Measurements from ENCODE around the gene MACROD2.

Gene MACROD2

DNA sequence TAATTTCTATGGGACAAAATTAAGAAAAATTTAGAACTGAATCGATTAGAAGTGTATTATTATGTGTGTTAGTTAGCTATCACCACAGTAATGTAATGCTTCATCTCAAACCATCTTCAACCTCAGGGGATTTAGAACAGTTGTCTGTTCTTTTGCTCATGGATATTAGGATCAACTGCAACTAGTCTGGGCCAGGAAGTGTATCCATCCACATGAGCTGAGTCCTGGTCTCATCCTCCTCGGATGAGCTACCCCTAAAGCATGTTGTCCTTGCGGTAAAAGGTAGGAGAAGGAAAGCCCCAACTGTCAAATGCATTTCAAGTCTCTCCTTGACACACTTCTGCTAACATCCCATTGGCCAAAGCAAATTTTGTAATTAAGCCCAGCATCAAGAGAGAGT lies 2040.3 kb downstream of the MACROD2 start:
- FAIRE-seq (no peak), DNase-seq (ENCODE audit: extremely low spot score, insufficient read length, low read depth) (no peak)

DNA sequence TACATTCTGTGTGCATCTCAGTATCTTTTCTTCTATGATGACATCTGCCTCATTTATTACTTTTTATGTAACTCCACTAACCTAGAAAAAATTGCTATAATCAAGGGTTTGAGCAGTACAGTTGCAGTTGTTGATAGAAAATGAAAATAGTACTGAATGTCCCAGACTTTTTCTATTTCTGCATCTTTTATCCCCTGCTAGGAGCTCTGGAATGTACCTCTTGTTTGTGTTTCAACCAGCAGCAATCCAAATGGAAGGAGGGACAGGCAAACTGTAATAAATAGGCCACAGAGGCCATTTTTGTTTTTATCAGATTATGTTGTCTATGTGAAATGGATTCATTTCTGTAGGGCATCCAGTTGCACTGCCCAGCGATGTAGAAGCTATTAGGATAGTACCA lies 2041.0 kb downstream of the MACROD2 start:
- no peak for DNase-seq (ENCODE audit: extremely low spot score, insufficient read length, low read depth)
- FAIRE-seq, result no peak

DNA sequence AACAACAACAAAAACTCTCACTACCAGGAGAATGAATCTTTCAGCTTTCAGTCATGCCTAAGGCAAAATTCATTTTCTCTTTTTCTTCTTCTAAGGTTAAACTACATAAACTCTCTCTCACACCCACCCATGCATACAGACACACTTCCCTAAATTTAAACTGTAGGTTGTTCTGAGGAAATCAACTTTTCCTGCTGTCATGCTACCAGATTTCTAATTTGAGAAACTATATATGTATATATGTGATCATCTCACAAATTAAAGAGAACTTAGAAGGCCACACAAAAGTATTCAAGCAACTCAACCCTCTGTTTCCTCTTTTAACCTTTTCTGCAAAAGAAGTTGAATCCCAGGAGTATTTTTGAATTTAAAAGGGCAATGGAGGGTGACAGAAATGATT lies 2045.4 kb downstream of the MACROD2 start:
- FAIRE-seq (peak; percentile 42), DNase-seq (ENCODE audit: extremely low spot score, insufficient read length, low read depth) (no peak)

DNA sequence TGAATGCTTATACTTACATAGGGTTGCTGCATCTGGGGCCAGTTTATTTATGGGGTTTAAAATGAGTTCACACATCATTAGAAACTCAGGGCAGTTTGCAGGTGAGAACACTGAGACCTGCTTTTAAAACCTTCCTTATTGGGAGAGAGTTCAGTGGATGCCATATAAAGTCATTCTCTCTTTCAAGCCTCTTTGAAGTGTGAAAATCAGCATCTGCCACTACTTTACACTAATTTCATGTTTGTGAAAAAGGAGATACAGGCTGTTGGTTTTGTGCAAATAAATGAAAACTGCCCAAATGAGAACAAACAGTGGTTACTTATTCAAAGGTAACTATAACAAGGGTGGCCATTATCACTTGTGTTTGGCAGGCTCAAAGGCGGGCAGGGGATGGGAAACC lies 2047.4 kb downstream of the MACROD2 start:
- peak; percentile 26 for FAIRE-seq
- DNase-seq (ENCODE audit: extremely low spot score, insufficient read length, low read depth), result no peak

DNA sequence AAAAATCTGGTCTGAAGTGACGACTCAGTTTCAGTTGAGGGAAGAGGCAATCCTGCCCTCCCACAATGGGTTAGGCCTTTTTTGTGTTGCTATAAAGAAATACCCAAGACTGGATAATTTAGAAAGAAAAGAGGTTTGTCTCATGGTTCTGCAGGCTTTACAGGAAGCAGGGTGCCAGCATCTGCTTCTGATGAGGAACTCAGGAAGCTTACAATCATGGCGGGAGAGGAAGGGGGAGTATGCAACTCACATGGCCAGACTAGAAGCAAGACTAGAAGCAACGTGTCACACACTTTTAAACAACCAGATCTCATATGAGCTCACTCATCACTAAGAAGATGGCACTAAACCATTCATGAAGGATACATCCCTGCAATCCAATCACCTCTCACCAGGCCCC lies 2048.6 kb downstream of the MACROD2 start:
- FAIRE-seq, result peak; percentile 24

DNA sequence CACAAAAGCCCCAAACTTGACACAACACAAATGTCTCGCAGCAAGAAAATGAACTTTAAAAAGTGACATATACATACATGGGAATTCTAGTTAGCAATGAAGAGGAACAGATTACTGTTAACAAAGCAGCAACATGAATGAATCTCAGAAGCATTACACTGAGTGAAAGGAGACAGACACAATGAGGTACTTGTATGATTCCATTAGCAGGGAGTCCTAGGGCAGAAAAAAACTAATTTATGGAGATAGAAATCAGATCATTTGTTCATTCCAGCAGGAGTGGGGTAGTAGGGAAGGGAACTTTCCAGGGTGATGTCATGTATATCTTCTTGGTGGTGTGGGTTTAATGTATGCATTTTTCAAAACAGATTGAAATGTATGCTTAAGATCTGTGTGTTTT lies 2053.6 kb downstream of the MACROD2 start:
- DNase-seq (ENCODE audit: extremely low spot score, insufficient read length, low read depth), result no peak
- no peak for FAIRE-seq

More for the DNA sequence above, 2048.6 kb downstream of the MACROD2 start:
- no peak for DNase-seq (ENCODE audit: extremely low spot score, insufficient read length, low read depth)

DNA sequence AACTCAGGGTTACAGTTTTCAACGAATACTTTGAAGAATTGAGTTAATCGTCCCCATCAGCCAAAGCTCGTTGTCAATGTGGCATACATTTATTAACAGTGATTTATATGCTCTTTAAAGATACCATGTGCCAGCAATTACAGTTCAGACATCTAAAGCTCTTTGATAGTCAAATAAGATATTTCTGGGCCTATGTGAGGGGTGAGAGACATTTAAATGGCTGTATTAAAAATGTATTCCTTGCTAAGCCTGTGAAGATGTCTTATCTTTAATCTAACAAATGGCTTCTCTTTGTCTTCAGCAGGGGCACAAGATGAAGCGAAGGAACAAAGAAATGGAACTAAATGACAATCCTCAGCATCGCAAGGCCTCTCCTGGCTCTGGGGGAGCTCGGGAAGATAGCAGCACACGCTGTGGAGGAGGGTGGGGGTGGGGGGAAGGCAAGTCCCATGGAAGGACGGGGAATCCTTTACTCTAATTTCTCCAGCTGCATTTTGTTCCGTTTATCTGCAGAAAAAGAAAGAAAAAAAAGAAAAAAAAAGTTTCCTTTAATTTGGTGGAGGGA lies 2054.3 kb downstream of the MACROD2 start:
- DNase-seq (ENCODE audit: extremely low spot score, insufficient read length, low read depth) (no peak), FAIRE-seq (no peak)

DNA sequence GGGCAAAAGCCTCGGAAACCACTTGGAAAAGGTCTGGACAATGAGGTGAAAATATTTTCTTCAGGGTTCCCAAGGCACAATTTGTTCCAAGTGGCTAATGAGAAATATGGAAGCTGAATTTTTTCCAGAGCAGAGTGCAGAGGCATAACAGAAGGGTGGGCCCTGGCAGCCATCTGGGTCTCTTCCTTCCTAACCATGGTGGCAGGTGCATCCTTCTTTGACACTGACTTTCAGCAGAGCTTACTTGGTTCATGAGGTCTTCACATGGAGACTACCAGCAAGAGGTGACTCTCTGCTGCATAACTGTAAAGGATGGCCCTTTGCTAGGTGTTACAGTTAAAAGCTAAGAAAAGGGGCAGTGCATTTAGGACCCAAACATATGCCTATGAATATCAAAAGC lies 2055.1 kb downstream of the MACROD2 start:
- FAIRE-seq, result no peak
- DNase-seq (ENCODE audit: extremely low spot score, insufficient read length, low read depth), result no peak

DNA sequence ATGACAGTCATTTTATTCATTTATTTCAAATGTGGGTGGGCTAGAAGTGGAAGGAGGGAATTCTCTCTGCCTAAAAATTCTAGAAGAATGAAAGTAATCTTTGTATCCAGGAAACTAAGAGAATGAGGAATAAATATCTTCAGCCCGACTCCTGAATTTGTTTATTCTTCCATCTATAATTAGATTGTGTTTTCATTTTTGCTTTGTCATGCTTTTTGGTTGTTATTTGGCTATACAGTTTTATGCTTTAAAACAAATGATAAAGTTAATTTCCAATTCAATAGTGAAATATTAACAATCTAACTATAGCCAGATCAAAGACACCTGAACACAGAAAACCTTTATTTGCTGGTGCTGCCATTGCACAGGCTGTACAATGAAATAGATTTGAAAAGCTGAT lies 2056.7 kb downstream of the MACROD2 start:
- FAIRE-seq (no peak), DNase-seq (ENCODE audit: extremely low spot score, insufficient read length, low read depth) (no peak)

DNA sequence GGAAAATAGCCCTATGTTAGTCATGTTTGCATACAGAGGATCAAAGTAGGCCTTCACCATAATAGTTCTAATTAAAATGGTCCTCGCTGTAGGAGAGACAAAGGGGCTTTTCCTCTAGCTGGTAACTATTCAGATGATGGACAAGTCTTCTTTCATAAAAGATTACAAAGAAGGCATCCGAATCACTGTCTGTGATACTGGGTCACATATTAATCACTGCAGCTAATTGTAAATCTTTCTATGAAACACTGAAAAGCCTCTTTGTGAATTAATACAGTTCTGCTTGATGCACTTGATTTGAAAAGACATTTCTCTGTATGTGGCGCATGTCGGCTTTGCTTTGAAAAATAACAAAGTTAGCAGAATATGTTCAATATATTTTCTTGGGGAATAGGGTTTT lies 2057.1 kb downstream of the MACROD2 start:
- DNase-seq (ENCODE audit: extremely low spot score, insufficient read length, low read depth) (no peak), FAIRE-seq (no peak)

DNA sequence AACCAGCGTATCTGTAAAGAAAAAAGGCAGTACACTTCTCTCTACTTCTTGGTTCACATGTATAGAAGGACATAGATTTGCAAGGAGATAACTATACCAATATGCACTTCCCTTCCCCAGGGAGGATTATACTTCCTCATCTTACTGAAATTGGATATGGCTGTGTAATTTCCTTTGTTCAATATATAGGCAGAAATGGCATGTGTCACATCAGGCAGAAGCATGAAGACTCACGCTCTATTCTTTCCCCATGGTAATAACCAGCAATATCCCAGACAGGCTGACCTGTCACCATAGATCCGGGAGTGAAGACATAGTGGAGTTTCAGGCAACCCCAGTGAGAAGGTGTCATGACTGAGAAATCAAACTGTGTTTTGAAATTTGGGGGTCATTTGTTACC lies 2059.7 kb downstream of the MACROD2 start:
- DNase-seq (ENCODE audit: extremely low spot score, insufficient read length, low read depth), result no peak

DNA sequence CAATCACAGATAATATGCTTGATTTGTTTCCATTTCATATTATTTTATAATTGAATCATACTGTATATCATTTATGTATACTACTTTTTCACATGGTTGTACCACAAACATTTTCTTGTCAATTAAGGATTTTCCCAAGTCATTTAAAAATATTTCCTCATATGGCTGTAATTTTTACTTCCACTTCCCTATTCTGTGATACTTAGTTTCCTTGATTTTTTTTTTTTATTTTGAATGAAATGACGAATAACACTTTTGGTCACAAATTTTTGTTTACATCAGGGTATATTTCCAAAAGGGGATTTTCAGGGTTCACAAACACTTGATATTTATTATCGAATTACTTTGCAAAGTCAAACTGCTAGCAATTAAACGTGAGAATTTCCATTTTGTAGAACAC lies 2062.3 kb downstream of the MACROD2 start:
- no peak for FAIRE-seq

More for the DNA sequence above, 2059.7 kb downstream of the MACROD2 start:
- no peak for FAIRE-seq

DNA sequence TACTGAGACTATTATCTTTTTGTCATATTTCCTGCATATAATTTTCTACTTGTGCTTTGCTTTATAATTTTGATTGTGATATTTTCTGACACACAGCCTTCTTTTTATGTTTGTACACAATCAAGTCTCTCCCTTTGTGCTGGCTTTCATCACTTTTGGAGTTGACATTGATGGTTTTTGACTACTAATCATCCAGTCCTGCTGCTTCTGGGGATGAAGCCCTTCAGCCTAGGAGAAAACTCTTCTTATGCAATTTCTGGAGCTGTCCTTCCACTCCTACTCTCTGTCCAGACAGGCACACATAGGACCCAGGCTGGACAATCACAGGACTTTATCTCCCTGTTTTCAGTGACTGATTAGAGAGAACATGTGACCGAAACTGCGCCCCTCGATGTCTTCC lies 2063.0 kb downstream of the MACROD2 start:
- no peak for FAIRE-seq
- DNase-seq (ENCODE audit: extremely low spot score, insufficient read length, low read depth), result no peak

More for the DNA sequence above, 2062.3 kb downstream of the MACROD2 start:
- DNase-seq (ENCODE audit: extremely low spot score, insufficient read length, low read depth), result no peak

DNA sequence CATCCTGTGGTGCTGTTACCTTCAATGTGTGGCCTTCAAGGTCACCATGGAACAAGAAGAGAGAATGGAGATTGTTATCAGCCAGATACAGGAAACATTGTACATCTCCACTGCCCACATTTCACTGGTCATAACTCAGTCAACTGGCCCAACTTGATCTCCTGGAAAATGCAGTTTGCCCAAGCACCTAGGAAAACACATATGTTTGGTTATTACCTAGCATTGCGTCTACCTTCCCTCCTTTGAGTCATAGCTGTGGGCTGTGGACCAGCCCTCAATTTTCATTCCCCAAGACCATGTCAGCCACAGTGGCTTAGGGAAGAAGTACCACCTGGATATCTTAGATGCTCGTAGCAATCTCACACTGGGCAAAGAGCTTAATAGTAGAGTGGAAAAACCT lies 2064.5 kb downstream of the MACROD2 start:
- no peak for DNase-seq (ENCODE audit: extremely low spot score, insufficient read length, low read depth)
- FAIRE-seq, result no peak

DNA sequence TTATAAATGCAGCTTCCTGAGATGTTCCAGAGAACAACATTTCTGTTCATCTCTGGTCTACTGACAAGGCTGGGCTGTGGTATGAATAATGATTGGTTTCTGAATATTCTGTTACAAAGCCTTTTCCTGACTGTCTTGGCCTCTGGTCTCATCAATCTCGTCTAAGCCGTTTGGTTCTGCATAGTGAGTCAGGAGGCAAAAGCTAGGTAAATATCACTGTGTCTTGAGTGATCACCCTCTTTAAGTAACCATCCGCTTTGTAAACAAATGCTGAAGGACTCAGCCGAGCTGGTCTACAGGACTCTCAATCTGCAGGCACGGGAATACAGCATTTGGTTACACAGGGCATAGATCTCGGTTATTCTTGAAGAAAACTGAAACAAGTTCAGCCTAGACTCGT lies 2066.0 kb downstream of the MACROD2 start:
- no peak for FAIRE-seq
- no peak for DNase-seq (ENCODE audit: extremely low spot score, insufficient read length, low read depth)

DNA sequence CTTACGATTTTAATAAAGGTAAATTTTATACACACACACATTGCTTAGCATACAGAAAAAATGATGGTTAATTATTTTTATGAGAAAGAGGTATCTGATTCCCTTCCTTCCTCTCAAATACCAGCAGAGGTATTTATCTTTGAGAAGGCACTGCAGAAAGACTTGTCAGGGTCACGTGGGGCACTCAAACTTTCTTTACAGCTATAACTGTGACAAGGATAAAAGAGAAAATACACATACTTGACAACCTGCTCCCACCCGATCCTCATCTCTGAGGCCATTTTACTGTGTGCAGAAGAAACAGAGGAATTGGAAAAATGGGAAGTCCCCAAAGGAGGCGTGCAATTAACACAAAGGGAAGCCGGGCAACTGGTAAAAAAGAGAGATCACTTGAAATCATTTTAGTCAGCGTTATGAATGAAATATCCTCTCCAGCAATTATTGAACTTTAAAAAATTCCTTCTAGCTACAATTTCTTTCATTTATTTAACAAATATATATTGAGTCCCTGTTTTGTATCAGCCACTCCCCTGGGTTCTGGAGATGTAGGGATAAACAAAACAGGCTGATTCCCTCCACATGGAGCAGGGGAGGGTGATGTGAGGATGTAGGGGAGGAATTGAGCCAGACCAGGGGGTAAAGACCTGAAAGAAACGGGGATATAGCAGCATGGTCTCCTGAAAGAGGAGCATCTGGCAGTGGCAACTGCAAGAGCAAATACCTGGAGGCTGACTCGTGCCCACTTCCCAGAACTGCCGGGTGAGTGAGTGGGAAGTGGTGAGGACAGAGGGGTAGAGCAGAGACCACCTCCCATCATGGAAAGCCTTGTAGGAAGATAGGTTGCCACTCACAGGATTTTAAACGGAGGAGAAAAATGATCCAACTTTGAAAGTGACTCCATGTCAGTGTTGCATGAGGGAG lies 2067.6 kb downstream of the MACROD2 start:
- FAIRE-seq (no peak), DNase-seq (ENCODE audit: extremely low spot score, insufficient read length, low read depth) (no peak)

DNA sequence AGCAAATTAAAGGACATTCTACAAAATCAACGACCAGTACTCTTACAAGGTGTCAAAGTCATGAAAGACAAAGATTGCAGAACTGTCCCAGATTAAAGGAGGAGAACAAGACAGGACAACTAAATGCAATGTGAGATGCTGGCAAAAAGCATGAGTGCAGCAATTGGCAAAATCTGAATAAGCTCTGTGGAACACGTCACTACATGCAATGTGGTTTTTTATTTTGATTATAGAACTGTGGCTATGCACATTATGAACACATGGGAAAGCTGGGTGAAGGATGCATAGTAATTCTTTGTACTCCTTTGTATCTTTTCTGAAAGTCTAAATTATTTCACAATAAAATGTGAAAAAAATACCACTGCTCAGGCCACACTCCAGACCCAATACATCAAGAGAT lies 2068.6 kb downstream of the MACROD2 start:
- DNase-seq (ENCODE audit: extremely low spot score, insufficient read length, low read depth), result no peak
- FAIRE-seq, result no peak

DNA sequence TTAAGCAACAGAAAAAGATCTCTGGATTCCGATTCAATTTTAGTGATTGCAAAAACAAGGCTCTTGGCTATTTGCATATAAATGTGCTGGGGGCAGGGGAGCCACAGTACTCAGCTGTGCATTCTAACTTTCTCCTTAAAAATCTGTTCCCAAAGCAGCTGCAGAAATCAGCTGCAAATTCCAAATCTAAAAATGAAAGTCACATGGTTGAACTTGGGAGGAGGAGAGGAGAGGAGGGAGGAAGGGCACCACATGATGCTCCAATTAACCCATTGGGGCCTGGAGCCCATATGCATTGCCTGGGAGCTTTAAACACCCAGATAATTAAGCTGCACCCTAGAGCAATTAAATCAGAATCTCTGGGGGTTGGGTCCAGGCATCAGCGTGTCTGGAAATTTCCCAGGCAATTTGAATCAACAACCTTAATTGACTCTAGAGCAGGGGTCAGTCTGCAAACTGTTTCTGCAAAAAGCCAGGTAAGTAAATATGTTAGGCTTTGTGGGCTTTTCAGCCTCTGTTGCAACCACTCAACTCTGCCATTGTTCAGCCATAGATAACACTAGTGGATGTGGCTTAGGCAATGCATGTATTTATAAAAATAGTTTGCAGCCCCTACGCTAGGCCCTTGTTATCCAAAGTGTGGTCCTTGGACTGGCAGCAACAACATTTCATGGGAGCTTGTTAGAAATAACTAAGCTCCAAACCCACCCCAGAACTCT lies 2069.8 kb downstream of the MACROD2 start:
- DNase-seq (ENCODE audit: extremely low spot score, insufficient read length, low read depth) (no peak), FAIRE-seq (no peak)

DNA sequence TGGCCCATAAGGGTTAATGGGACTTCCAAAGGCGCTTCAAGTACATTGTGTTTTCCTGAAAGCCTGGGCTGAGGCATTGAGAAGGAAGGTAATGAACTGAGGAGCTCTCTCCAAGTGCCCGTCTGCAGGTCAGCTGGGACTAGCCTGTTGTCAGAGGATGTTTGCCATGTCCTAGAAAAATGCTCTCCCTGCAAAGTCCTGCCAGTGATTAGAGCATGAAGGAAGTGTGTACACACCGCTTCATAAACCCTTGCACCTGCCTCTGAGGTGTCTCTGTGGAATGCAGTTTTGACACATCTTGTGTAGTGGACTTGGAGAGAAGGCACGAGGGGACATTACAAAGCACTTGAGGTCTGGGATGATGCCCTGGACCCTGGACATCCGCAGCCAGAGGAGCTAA lies 2071.3 kb downstream of the MACROD2 start:
- FAIRE-seq (no peak), DNase-seq (ENCODE audit: extremely low spot score, insufficient read length, low read depth) (no peak)

DNA sequence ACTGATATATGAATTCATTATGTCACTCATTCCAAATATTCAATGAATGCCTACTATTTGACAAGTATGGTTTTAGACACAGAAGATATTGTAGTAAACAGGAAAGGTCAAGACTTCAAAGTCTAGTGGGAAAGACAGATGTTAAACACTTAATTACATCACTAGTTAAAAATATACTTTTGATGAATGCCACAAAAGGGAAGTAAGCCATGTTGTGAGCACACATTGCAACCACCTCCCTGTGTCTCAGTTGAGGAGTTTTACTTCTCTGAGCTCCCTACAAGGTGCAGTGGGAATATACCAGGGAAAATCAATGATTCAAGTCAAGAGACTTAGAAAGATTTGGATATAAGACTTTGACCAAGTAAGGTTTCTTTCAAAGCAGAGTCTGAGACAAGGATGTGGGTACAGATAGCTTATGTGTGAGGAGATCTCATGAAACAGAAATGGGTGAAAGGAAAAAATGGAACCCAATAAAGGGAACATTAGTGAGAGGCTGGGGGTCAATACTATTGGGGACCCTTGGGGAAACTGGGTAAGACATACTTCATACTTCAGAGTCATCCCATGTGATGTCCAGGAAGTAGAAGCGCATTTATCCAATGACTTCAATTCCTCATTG lies 2074.2 kb downstream of the MACROD2 start:
- FAIRE-seq (peak; percentile 81), DNase-seq (ENCODE audit: extremely low spot score, insufficient read length, low read depth) (peak; percentile 7)

DNA sequence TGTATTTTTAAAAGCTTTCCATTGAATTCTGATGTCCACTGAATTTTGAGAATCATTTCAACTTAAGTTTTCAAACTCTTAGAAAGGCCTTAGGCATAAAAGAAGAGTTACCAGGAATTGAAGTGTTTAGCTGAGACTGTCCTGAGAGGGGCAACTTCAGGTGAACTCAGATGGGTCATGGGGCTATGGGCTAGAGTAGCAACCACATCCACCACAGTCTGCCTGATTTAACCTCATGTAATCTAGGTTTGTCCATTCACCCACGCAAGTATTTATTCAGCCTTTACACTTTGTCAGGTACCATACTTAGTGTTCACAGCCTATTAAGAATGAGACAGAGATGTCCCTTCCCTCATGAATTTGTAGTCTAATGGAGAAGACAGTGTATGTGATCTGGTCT lies 2076.9 kb downstream of the MACROD2 start:
- FAIRE-seq, result peak; percentile 46
- no peak for DNase-seq (ENCODE audit: extremely low spot score, insufficient read length, low read depth)

All from GM18507 (cell line).